Nephron progenitor cell (in vitro differentiated cells): ENCODE measurements around the gene RUNX1.

Experiments
- DNase-seq: peaks from one replicate; pipeline ENCODE4 v3.0.0; 2021
- H3K27ac Mint-ChIP-seq: 2 replicates; pipeline ENCODE4 v1.8.0; 2021; ENCODE audit warnings: mild to moderate bottlenecking, moderate library complexity, mixed read lengths
- H3K27me3 Mint-ChIP-seq: 2 replicates; pipeline ENCODE4 v1.8.0; 2021; ENCODE audit warnings: mild to moderate bottlenecking, low read depth, mixed read lengths; ENCODE audit not compliant: poor library complexity
- H3K36me3 Mint-ChIP-seq: 2 replicates; pipeline ENCODE4 v1.8.0; 2021; ENCODE audit warnings: low read depth, mixed read lengths
- H3K4me1 Mint-ChIP-seq: 2 replicates; pipeline ENCODE4 v1.8.0; 2021; ENCODE audit warnings: mixed read lengths
- H3K4me3 Mint-ChIP-seq: 2 replicates; pipeline ENCODE4 v1.8.0; 2021; ENCODE audit warnings: mild to moderate bottlenecking, moderate library complexity, mixed read lengths
- H3K9me3 Mint-ChIP-seq: 2 replicates; pipeline ENCODE4 v1.8.0; 2021; ENCODE audit warnings: mild to moderate bottlenecking, moderate library complexity, mixed read lengths
- TF ChIP-seq, protein P1 (sequence below): fragments of 200-600 bp; sonication (generic); IDR thresholded peaks from 2 replicates; pipeline ENCODE4 v1.5.0; 2021; ENCODE audit warnings: antibody characterized with exemption

RUNX1 gene

DNA sequence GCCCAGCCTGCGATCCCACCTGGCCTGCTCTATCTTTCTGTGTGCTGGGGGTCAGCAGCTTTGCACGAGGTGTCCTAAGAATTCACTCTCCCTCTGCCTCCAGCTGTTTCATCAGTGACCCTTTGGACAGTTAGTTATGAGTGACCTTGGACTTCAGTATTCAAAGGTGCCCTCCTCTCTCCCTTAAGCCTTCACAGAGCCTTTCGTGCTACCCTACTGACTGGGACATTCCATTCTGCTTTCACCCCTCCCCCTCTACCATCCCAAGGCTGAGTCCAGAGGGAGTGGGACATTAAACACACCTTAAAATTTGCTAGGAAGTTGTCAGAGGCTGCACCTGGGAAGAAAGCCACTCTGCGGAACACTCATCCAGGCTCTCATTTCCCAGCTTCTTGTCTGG, 208.4 kb downstream of the RUNX1 start:
- Mint-ChIP-seq H3K36me3 (no peaks in the 10 kb centered on the region), H3K4me1 (peaks cover 53% of the 10 kb centered on the region), H3K27ac (no peak overlapping the region), H3K27me3 (peaks cover 6% of the 10 kb centered on the region), H3K9me3 (no peaks in the 10 kb centered on the region), H3K4me3 (no peak overlapping the region)
- DNase-seq, result no peak
- TF ChIP-seq, protein P1, sequence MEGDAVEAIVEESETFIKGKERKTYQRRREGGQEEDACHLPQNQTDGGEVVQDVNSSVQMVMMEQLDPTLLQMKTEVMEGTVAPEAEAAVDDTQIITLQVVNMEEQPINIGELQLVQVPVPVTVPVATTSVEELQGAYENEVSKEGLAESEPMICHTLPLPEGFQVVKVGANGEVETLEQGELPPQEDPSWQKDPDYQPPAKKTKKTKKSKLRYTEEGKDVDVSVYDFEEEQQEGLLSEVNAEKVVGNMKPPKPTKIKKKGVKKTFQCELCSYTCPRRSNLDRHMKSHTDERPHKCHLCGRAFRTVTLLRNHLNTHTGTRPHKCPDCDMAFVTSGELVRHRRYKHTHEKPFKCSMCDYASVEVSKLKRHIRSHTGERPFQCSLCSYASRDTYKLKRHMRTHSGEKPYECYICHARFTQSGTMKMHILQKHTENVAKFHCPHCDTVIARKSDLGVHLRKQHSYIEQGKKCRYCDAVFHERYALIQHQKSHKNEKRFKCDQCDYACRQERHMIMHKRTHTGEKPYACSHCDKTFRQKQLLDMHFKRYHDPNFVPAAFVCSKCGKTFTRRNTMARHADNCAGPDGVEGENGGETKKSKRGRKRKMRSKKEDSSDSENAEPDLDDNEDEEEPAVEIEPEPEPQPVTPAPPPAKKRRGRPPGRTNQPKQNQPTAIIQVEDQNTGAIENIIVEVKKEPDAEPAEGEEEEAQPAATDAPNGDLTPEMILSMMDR, result no peak

- no peak overlapping the region for H3K27ac Mint-ChIP-seq
- no peaks in the 10 kb centered on the region for H3K36me3 Mint-ChIP-seq
- peaks cover 48% of the 10 kb centered on the region for H3K4me1 Mint-ChIP-seq
- no peaks in the 10 kb centered on the region for H3K9me3 Mint-ChIP-seq
- DNase-seq, result no peak
- no peak overlapping the region for H3K4me3 Mint-ChIP-seq
- peaks cover 2% of the 10 kb centered on the region for H3K27me3 Mint-ChIP-seq
- TF ChIP-seq, protein P1, result no peak
Observed at GRCh38 chr21:34838956-34839820, 209.9 kb downstream of the RUNX1 start.

DNA sequence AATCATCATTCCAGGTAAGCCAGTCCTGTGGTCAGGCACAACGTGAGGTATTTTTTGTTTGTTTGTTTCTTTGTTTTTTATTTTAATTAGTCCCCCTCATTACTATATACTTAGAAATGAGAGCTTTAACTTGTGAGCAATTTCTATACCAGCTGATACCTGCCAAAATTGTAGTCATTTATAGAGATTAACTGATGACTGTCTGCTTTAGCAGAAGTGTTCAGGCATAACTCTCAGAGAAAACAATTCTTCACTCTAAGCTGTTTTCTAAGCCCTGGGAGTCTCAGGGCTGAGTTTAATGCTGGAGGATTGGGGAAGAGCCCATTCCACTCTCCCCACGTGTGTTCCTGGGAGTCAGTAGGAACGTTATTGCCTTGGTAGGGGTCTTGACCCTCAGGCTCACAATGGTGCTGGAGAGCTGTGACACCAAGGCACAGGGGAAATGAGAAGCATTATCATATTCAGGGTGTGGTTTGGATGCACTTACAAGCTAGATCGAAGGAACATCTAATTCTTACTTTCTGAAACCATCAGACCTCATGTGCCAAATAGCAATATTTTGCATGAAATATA, 212.1 kb downstream of the RUNX1 start:
- H3K4me1 Mint-ChIP-seq, result peaks cover 34% of the 10 kb centered on the region
- DNase-seq, result no peak
- H3K27ac Mint-ChIP-seq, result no peak overlapping the region
- H3K9me3 Mint-ChIP-seq, result no peaks in the 10 kb centered on the region
- no peaks in the 10 kb centered on the region for H3K36me3 Mint-ChIP-seq
- peaks cover 2% of the 10 kb centered on the region for H3K27me3 Mint-ChIP-seq
- no peak overlapping the region for H3K4me3 Mint-ChIP-seq
- TF ChIP-seq, protein P1, result no peak

DNA sequence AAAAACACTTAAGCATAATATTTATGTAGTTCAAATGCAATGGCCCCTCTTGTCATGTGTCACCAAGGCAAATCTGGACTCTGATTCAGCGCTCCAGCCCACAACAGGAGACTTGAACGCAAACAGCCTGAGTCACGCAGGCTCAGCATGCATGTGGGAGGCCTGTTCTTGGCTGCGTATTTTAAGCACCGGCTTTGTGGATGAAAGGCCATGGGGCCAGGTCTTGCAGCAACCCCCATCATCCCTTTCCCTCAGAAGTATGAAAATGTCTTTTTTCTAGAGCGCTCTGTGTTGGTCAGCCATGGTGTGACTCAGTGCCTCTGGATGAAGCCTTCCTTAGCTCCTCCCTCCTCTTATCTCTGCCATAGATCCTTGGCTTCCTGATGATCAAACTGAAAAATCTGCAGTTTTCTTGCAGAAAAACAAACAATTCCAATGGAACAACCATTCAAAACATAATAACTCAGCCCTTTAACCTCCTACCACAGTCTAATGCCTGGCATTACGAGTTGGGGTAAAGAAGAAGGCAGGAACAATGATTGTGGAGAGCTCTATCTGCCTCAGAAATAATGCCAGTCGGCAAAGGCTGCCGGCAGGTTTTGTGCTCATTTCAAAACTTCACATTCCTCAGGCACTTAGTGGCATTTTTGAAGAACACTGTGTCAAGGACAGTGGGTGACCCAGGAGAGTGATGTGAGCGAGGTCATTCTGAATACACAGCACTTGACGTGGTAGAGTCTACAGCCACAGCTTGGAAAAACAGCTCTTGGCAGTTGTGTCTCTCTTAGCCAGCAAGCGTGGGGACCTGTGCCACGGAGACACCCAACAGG, 212.8 kb downstream of the RUNX1 start:
- Mint-ChIP-seq H3K27ac (no peak overlapping the region), H3K4me1 (peaks cover 34% of the 10 kb centered on the region), H3K36me3 (no peaks in the 10 kb centered on the region), H3K27me3 (peaks cover 2% of the 10 kb centered on the region), H3K9me3 (no peaks in the 10 kb centered on the region), H3K4me3 (no peak overlapping the region)
- DNase-seq, result no peak
- TF ChIP-seq, protein P1, result no peak

DNA sequence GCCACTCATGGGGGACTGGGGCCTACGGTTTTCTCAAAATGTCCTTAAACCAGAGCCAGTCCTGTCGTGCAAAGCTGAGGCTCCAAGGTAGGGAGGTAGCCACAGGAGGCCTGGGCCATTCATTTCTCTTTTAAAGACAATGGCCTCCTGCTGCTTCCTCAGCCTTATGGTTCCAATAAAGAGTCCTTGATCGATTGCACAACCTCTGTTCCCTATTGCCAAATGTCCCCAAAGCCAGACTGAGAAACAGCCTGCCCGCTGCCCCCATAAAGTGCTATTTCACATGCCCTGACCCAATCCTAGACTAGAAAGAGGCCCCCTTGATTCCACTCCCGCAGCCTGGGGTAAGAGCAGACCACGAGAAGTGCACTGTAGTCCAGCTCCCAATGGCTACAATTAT, 213.6 kb downstream of the RUNX1 start:
- Mint-ChIP-seq H3K4me1 (peaks cover 30% of the 10 kb centered on the region), H3K27ac (no peak overlapping the region), H3K9me3 (no peaks in the 10 kb centered on the region), H3K36me3 (no peaks in the 10 kb centered on the region), H3K27me3 (no peaks in the 10 kb centered on the region), H3K4me3 (no peak overlapping the region)
- TF ChIP-seq, protein P1, result no peak
- DNase-seq, result no peak
